IMR-90 (cell line): ENCODE measurements around the gene GMFB. TPM values are rescaled to one million over a fixed set of nuclear protein-coding genes. Genes with fewer than 3 reads are reported as not detected.

Experiments
- ATAC-seq: fragments of 200-7000 bp; cut with Tn5 transposase; 2 replicates; pipeline ENCODE4 v1.9.1; 2020; ENCODE audit warnings: low read depth, mild to moderate bottlenecking, moderate library complexity
- BruUV-seq: library from RNA; stranded (reverse); fragments of 400-500 nt; replicated peaks from 2 replicates; lab custom pipeline; 2021; lab: Mats Ljungman, UMichigan
- CTCF ChIA-PET: fragments of 300-600 bp; formaldehyde crosslinking; extraction: SDS; loops from one replicate; lab custom pipeline; 2021; ENCODE audit warnings: antibody characterized with exemption; lab: Yijun Ruan, JAX
- POLR2A ChIA-PET: fragments of 300-600 bp; sonication (Branson Sonifier 250); formaldehyde crosslinking; loops from one replicate; lab custom pipeline; 2022; ENCODE audit warnings: antibody characterized with exemption; ENCODE audit not compliant: unreplicated experiment; lab: Charles Lee
- DNase-seq: peaks from one replicate; pipeline ENCODE4 v3.0.0; 2013
- H2AFZ ChIP-seq: replicated peaks from 2 replicates; pipeline ENCODE3; 2013; ENCODE audit warnings: low read length, mild to moderate bottlenecking; ENCODE audit not compliant: poor library complexity
- H2AK5ac ChIP-seq: 2 replicates; pipeline ENCODE4 v1.6.1; 2013; ENCODE audit warnings: low read depth, low read length, inconsistent platforms
- H2AK9ac ChIP-seq: replicated peaks from 2 replicates; pipeline ENCODE3; 2013; ENCODE audit warnings: mild to moderate bottlenecking, low read depth, low read length, moderate library complexity; ENCODE audit not compliant: poor library complexity
- H2BK120ac ChIP-seq: 2 replicates; pipeline ENCODE4 v1.6.1; 2013; ENCODE audit warnings: low read depth, low read length, inconsistent platforms
- H2BK15ac ChIP-seq: 3 replicates; pipeline ENCODE4 v1.6.1; 2013; ENCODE audit warnings: low read depth, low read length, inconsistent platforms
- H2BK20ac ChIP-seq: 2 replicates; pipeline ENCODE4 v1.6.1; 2013; ENCODE audit warnings: low read depth, mild to moderate bottlenecking, inconsistent platforms, low read length, moderate library complexity
- H2BK5ac ChIP-seq: 2 replicates; pipeline ENCODE4 v1.6.1; 2013; ENCODE audit warnings: mild to moderate bottlenecking, low read depth, low read length, inconsistent platforms; ENCODE audit not compliant: poor library complexity, severe bottlenecking
- H3K14ac ChIP-seq: replicated peaks from 2 replicates; pipeline ENCODE4 v1.6.1; 2013; ENCODE audit warnings: low read depth, low read length, inconsistent platforms
- H3K18ac ChIP-seq: 2 replicates; pipeline ENCODE4 v1.6.1; 2013; ENCODE audit warnings: low read depth, low read length, control low read depth
- H3K23ac ChIP-seq: 2 replicates; pipeline ENCODE4 v1.6.1; 2013; ENCODE audit warnings: low read depth, low read length, inconsistent platforms
- H3K27ac ChIP-seq: 2 replicates; pipeline ENCODE4 v1.5.1; 2013; ENCODE audit warnings: mild to moderate bottlenecking, control low read depth, low read length; ENCODE audit not compliant: insufficient read depth
- H3K27me3 ChIP-seq: 2 replicates; pipeline ENCODE4 v1.6.1; 2013; ENCODE audit warnings: low read length; ENCODE audit not compliant: control insufficient read depth, insufficient read depth
- H3K36me3 ChIP-seq: 2 replicates; pipeline ENCODE4 v1.6.1; 2013; ENCODE audit warnings: low read length, mixed read lengths; ENCODE audit not compliant: control insufficient read depth, insufficient read depth
- H3K4ac ChIP-seq: 2 replicates; pipeline ENCODE4 v1.6.1; 2013; ENCODE audit warnings: low read depth, low read length, inconsistent platforms
- H3K4me1 ChIP-seq: 2 replicates; pipeline ENCODE4 v1.6.1; 2013; ENCODE audit warnings: low read length, mixed read lengths; ENCODE audit not compliant: control insufficient read depth, insufficient read depth
- H3K4me2 ChIP-seq: 2 replicates; pipeline ENCODE4 v1.6.1; 2013; ENCODE audit warnings: low read depth, mild to moderate bottlenecking, control low read depth, low read length, moderate library complexity
- H3K4me3 ChIP-seq: 2 replicates; pipeline ENCODE4 v1.5.1; 2013; ENCODE audit warnings: low read depth, mild to moderate bottlenecking, control low read depth, low read length, moderate library complexity; ENCODE audit not compliant: insufficient read depth
- H3K56ac ChIP-seq: 2 replicates; pipeline ENCODE4 v1.6.1; 2013; ENCODE audit warnings: low read length, inconsistent platforms; ENCODE audit not compliant: insufficient read depth; ENCODE audit errors: extremely low read depth
- H3K79me1 ChIP-seq, 2 experiments: 2 replicates each; pipeline ENCODE4 v1.6.1; 2013; ENCODE audit warnings: low read length in 2 of 2, inconsistent platforms in 1 of 2, low read depth in 1 of 2
- H3K9ac ChIP-seq: 2 replicates; pipeline ENCODE4 v1.6.1; 2013; ENCODE audit warnings: low read depth, low read length, control low read depth
- H3K9me1 ChIP-seq: 2 replicates; pipeline ENCODE4 v1.6.1; 2013; ENCODE audit warnings: low read length, inconsistent platforms; ENCODE audit not compliant: insufficient read depth
- H3K9me3 ChIP-seq: 2 replicates; pipeline ENCODE4 v1.6.1; 2013; ENCODE audit warnings: low read length; ENCODE audit not compliant: control insufficient read depth, insufficient read depth
- H4K20me1 ChIP-seq: 2 replicates; pipeline ENCODE4 v1.6.1; 2013; ENCODE audit warnings: low read length, inconsistent platforms; ENCODE audit not compliant: insufficient read depth
- H4K5ac ChIP-seq: 2 replicates; pipeline ENCODE4 v1.6.1; 2013; ENCODE audit warnings: mild to moderate bottlenecking, low read depth, low read length, control low read depth
- H4K8ac ChIP-seq, 2 experiments: 2 replicates each; pipeline ENCODE4 v1.6.1; 2013; ENCODE audit warnings: low read depth in 2 of 2, low read length in 2 of 2, control low read depth in 1 of 2, inconsistent platforms in 1 of 2
- H4K91ac ChIP-seq: 2 replicates; pipeline ENCODE4 v1.6.1; 2013; ENCODE audit warnings: low read depth, low read length, inconsistent platforms; ENCODE audit not compliant: insufficient read depth
- BHLHE40 ChIP-seq: fragments of 150-350 bp; IDR thresholded peaks from 2 replicates; pipeline ENCODE4 v1.6.1; 2016; ENCODE audit warnings: mild to moderate bottlenecking, low read depth, low read length
- CEBPB ChIP-seq: IDR thresholded peaks from 2 replicates; pipeline ENCODE4 v1.6.1; 2012; ENCODE audit warnings: low read depth, low read length, improper control_type of control experiment
- CHD1 ChIP-seq: IDR thresholded peaks from 2 replicates; pipeline ENCODE4 v1.6.1; 2012; ENCODE audit warnings: low read depth, low read length, improper control_type of control experiment
- CTCF ChIP-seq: conservative IDR thresholded peaks from 2 replicates; pipeline ENCODE4 v1.5.1; 2012; ENCODE audit warnings: mild to moderate bottlenecking, low read depth, low read length, improper control_type of control experiment
- ELK1 ChIP-seq: fragments of 150-350 bp; IDR thresholded peaks from 2 replicates; pipeline ENCODE4 v1.6.1; 2016; ENCODE audit warnings: low read depth, mild to moderate bottlenecking, low read length, moderate library complexity, borderline replicate concordance
- FOS ChIP-seq: fragments of 150-350 bp; IDR thresholded peaks from 2 replicates; pipeline ENCODE4 v1.6.1; 2016; ENCODE audit warnings: low read depth, low read length
- MAFK ChIP-seq: IDR thresholded peaks from 2 replicates; pipeline ENCODE4 v1.6.1; 2012; ENCODE audit warnings: low read depth, low read length, improper control_type of control experiment
- MAZ ChIP-seq: IDR thresholded peaks from 2 replicates; pipeline ENCODE4 v1.6.1; 2012; ENCODE audit warnings: low read depth, mild to moderate bottlenecking, low read length, improper control_type of control experiment, moderate library complexity, borderline replicate concordance
- MXI1 ChIP-seq: IDR thresholded peaks from 2 replicates; pipeline ENCODE4 v1.6.1; 2012; ENCODE audit warnings: low read depth, mild to moderate bottlenecking, low read length, moderate library complexity, borderline replicate concordance
- NFE2L2 ChIP-seq: fragments of 150-350 bp; IDR thresholded peaks from 2 replicates; pipeline ENCODE4 v1.6.1; 2016; ENCODE audit warnings: low read depth, mild to moderate bottlenecking, low read length
- POLR2A ChIP-seq: IDR thresholded peaks from 2 replicates; pipeline ENCODE4 v1.6.1; 2012; ENCODE audit warnings: mild to moderate bottlenecking, low read depth, low read length
- RAD21 ChIP-seq: IDR thresholded peaks from 2 replicates; pipeline ENCODE4 v1.6.1; 2012; ENCODE audit warnings: low read length, improper control_type of control experiment
- RCOR1 ChIP-seq: IDR thresholded peaks from 2 replicates; pipeline ENCODE4 v1.6.1; 2012; ENCODE audit warnings: mild to moderate bottlenecking, low read length, improper control_type of control experiment; ENCODE audit not compliant: insufficient replicate concordance
- RFX5 ChIP-seq: IDR thresholded peaks from 2 replicates; pipeline ENCODE4 v1.8.0; 2012; ENCODE audit warnings: low read depth, mild to moderate bottlenecking, low read length, moderate library complexity
- SMC3 ChIP-seq: fragments of 150-350 bp; IDR thresholded peaks from 2 replicates; pipeline ENCODE4 v1.6.1; 2016; ENCODE audit warnings: low read depth, mild to moderate bottlenecking, antibody characterized with exemption, low read length, moderate library complexity
- WGBS, 2 experiments: methylation state at CpG; one replicate each; pipeline versions ENCODE4 v1.1.5 to v1.1.7; 2013; ENCODE audit warnings: missing lambda C conversion rate in 2 of 2; ENCODE audit not compliant: insufficient read length in 1 of 2; ENCODE audit errors: extremely low coverage in 2 of 2; 5-methylcytosine and 5-hydroxymethylcytosine counted together
- dilution Hi-C: fragments of 300-500 bp; cut with HindIII; formaldehyde crosslinking; loops from one replicate; pipeline ENCODE4 v1.14.3; 2018; ENCODE audit warnings: low sequenced_read_pairs; ENCODE audit not compliant: unreplicated experiment
- in situ Hi-C: fragments of 300-500 bp; cut with MboI; formaldehyde crosslinking; loops from 3 replicates; pipeline ENCODE4 v1.14.3; 2019; ENCODE audit warnings: low sequenced_read_pairs, inconsistent platforms, mixed read lengths
- intact Hi-C: fragments of 100-400 bp; cut with micrococcal nuclease; formaldehyde crosslinking; loops from 2 replicates; pipeline ENCODE4 v1.10.0; 2022
- polyA plus RNA-seq, 3 experiments: library from polyadenylated mRNA; depleted of rRNA; stranded (reverse); fragments of >200 nt; gene quantifications; 2 replicates each; pipeline ENCODE4 v1.2.3, GENCODE V29; 2012; ENCODE audit warnings: low replicate concordance in 1 of 3
- total RNA-seq: library from RNA; depleted of rRNA; stranded (reverse); fragments of >200 nt; gene quantifications from 2 replicates; pipeline ENCODE4 v1.2.3, GENCODE V29; 2012
- TF ChIP-seq, protein P1 (sequence below): fragments of 150-350 bp; IDR thresholded peaks from 2 replicates; pipeline ENCODE4 v1.6.1; 2017; ENCODE audit warnings: mild to moderate bottlenecking, antibody characterized with exemption, low read length, low read depth

GMFB gene
- total and polyA plus RNA-seq, 2 of the 4 experiments (the other 2 are of a cell fraction): 22.4 to 59.1 TPM

DNA sequence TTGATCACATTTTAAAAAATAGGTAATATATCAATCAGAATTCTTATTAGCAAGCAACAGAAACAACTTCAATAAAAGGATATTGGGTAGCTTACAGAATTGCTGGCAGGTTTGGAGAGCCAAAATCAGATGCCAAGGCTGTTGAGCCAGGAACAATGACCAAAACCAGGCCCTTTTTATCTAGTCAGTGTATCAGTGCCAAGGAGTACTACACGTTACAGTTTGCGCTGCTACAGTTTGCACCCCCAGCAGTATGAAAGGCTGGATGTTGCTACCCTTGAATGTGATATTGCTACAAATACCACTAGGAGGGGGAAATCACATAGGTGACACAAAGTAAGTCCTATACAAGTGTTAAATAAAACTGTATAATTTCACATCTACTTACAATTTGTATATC is 40.2 kb upstream of the GMFB start:
- H3K14ac ChIP-seq: no peak overlapping the region
- no peak overlapping the region for H3K23ac ChIP-seq
- H3K4me1 ChIP-seq: peaks cover 2% of the 10 kb centered on the region
- in situ Hi-C loops: no loop called here
- ATAC-seq (no peak), DNase-seq (no peak)
- ChIA-PET CTCF (no interaction called here), POLR2A (no interaction called here)
- no peak overlapping the region for H4K91ac ChIP-seq
- no peak overlapping the region for H3K4ac ChIP-seq
- H3K27ac ChIP-seq: no peak overlapping the region
- no peak overlapping the region for H3K56ac ChIP-seq
- no peak overlapping the region for H3K9ac ChIP-seq
- no peak overlapping the region for H2BK120ac ChIP-seq
- no peaks in the 10 kb centered on the region for H3K27me3 ChIP-seq
- no peak overlapping the region for H2AK5ac ChIP-seq
- H4K8ac ChIP-seq: no peak overlapping the region
- intact Hi-C loops: no loop called here
- H3K4me2 ChIP-seq: no peak overlapping the region
- H2BK5ac ChIP-seq: no peak overlapping the region
- no CpG with 5 or more reads among the region's 2 CpGs for WGBS, 2 experiments
- TF ChIP-seq MAFK: no peak
- TF ChIP-seq NFE2L2: no peak
- TF ChIP-seq CTCF: no peak
- TF ChIP-seq RAD21: no peak
- TF ChIP-seq, protein P1, sequence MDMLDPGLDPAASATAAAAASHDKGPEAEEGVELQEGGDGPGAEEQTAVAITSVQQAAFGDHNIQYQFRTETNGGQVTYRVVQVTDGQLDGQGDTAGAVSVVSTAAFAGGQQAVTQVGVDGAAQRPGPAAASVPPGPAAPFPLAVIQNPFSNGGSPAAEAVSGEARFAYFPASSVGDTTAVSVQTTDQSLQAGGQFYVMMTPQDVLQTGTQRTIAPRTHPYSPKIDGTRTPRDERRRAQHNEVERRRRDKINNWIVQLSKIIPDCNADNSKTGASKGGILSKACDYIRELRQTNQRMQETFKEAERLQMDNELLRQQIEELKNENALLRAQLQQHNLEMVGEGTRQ: no peak
- TF ChIP-seq ELK1: no peak
- TF ChIP-seq SMC3: no peak
- no peak for TF ChIP-seq POLR2A
- TF ChIP-seq BHLHE40: no peak
- TF ChIP-seq CEBPB: no peak
- no peak for TF ChIP-seq CHD1
- no peak for TF ChIP-seq MXI1
- no peak for TF ChIP-seq FOS
- no peak for TF ChIP-seq MAZ
- no peak for TF ChIP-seq RFX5
- TF ChIP-seq RCOR1: no peak
- no peak overlapping the region for H2BK20ac ChIP-seq
- BruUV-seq: no TSS peak
- dilution Hi-C loops: no loop called here
- peaks cover 7% of the 10 kb centered on the region in 2 experiments for H3K79me1 ChIP-seq
- H4K5ac ChIP-seq: no peak overlapping the region
- no peaks in the 10 kb centered on the region; the same call in 1 of the 2 replicates for H4K20me1 ChIP-seq
- peaks cover 3% of the 10 kb centered on the region; the same call in 1 of the 2 replicates for H3K9me1 ChIP-seq
- H2AK9ac ChIP-seq: no peak overlapping the region
- no peaks in the 10 kb centered on the region for H3K9me3 ChIP-seq
- no peak overlapping the region for H3K4me3 ChIP-seq
- no peak overlapping the region for H2AFZ ChIP-seq
- H3K36me3 ChIP-seq: peaks cover 16% of the 10 kb centered on the region
- no peak overlapping the region for H2BK15ac ChIP-seq
- no peak overlapping the region for H3K18ac ChIP-seq
